ENCODE data around the gene SLC50A1.

DNA sequence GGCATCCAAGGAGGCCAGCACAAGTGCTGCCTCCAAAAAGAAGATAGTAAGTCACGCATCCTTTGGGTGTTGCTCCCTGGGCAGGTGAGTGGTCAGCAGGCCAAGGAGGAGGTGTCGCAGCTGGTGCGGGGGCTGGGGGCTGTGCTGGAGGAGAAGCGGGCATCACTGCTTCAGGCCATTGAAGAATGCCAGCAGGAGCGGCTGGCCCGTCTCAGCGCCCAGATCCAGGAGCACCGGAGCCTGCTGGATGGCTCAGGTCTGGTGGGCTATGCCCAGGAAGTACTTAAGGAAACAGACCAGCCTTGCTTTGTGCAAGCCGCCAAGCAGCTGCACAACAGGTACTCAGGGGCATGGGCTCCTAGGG lies 42.2 kb downstream of the SLC50A1 start:
- TF ChIP-seq POLR2A (conservative IDR thresholded peaks at IDR 0.05) (no peak), BRCA1 (IDR thresholded peaks at IDR 0.05) (no peak), BRCA1 (CRISPR knock-in tag; IDR thresholded peaks at IDR 0.05) (no peak), MAFF (IDR thresholded peaks at IDR 0.05; ENCODE audit: low read length) (no peak), CEBPB (tag; IDR thresholded peaks at IDR 0.05) (no peak), NFXL1 (CRISPR knock-in tag; IDR thresholded peaks at IDR 0.05) (no peak)
- TF ChIP-seq, protein P1, sequence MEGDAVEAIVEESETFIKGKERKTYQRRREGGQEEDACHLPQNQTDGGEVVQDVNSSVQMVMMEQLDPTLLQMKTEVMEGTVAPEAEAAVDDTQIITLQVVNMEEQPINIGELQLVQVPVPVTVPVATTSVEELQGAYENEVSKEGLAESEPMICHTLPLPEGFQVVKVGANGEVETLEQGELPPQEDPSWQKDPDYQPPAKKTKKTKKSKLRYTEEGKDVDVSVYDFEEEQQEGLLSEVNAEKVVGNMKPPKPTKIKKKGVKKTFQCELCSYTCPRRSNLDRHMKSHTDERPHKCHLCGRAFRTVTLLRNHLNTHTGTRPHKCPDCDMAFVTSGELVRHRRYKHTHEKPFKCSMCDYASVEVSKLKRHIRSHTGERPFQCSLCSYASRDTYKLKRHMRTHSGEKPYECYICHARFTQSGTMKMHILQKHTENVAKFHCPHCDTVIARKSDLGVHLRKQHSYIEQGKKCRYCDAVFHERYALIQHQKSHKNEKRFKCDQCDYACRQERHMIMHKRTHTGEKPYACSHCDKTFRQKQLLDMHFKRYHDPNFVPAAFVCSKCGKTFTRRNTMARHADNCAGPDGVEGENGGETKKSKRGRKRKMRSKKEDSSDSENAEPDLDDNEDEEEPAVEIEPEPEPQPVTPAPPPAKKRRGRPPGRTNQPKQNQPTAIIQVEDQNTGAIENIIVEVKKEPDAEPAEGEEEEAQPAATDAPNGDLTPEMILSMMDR (IDR thresholded peaks at IDR 0.05 in 2 of 3, conservative IDR thresholded peaks at IDR 0.05 in 1 of 3; ENCODE audit: insufficient read depth in 2 of 3, low read depth in 1 of 3, low read length in 3 of 3): no peak
- TF ChIP-seq, protein P2, sequence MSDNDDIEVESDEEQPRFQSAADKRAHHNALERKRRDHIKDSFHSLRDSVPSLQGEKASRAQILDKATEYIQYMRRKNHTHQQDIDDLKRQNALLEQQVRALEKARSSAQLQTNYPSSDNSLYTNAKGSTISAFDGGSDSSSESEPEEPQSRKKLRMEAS (CRISPR knock-in tag; IDR thresholded peaks at IDR 0.05): no peak

All from K562 (cell line).